Epidermal melanocyte (primary cell): ENCODE data around the gene CEND1.

Experiments used
- DNase-seq: peaks from one replicate; pipeline ENCODE4 v3.0.0; 2011; ENCODE audit warnings: low spot score; ENCODE audit not compliant: insufficient read length

CEND1 gene

DNA sequence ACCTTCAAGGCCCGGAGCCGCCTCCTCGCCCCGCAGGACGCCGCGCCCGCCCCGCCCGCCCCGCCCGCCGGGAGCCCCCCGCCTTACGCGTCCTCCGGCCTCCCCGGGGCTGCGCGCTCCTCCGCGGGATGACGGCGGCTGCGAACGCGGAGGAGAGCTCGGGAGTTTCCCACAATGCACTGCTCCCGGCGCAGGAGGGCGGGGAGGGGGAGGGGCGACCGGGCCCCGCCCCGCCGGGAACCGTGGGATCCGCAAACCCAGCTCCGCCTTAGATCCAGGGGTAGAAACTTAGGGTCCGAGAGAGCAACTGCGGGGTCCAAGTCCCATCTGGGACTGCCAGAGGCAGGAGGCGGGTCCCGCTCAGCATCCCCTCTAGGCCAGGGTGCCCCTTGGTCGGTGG, at the start of gene CEND1:
Gene CEND1, minus strand, starts transcription at position 148 of the 400 bp plus-strand sequence. CDS start 1,514 bp downstream, outside the sequence.
- peak; percentile 64 for DNase-seq

DNA sequence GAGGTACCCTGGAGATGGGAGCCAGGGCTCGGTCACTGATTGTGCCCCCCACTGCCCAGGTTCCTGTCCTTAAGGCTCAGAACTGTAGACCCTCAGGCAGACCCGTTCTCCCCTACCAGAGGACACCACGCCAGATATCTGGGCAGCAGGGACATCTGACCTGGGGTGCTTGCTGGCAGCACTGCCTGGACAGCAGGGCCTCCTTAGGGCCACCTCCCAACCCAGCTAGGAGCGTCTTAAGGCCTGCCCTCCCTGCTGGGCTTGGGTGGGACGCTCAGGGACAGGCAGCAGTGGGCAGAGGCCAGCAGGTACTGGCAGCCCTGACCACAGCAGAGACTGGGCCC, 49.4 kb upstream of the CEND1 start:
- no peak for DNase-seq

DNA sequence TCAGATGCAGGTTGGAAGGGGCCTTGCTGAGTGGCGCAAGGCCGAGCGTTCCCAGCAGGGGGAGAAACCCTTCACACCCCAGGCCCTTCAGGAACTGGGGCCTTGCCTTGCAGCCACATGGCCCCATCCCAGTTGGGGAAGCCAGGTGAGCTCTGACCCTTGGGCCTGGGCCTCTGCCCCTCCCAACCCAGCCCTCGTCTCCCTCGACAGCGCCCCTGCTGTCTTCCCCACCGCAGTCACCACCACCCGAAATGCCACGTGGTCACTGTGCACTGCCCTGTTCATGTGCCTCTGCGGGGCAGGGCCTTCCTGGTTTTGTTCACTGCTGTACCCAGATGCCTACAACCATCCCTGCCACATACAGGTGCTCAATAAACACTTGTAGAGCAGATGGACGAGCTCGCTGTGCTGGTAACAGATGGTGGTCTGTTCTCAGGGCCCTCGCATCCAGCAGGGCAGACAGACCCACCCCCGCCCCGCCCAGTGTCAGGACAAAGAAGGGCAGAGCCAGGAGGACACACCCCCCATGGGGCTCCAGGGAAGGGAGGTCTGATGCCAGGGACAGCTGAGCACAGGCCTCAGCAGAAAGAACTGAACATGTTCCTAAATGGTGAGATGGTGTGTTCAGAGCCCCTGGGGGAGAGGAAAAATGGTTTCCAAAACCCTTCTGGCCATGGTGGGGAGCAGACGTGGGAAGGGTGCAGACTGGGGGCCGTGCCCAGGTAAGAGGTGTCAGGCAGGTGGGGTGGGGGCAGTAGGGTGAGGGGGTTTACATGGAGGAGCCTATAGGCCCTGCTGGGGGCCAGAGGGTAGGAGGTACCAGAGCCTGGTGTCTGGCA, 48.8 kb upstream of the CEND1 start:
- DNase-seq = no peak

DNA sequence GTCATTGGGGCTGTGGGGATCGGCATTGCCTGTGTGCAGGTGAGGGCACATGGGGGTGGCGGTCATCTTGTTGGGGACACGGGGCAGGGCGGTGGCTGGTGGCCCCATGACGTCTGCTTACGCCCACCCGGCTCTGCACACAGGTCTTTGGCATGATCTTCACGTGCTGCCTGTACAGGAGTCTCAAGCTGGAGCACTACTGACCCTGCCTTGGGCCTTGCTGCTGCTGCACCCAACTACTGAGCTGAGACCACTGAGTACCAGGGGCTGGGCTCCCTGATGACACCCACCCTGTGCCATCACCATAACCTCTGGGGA, 48.1 kb upstream of the CEND1 start:
- DNase-seq = no peak

DNA sequence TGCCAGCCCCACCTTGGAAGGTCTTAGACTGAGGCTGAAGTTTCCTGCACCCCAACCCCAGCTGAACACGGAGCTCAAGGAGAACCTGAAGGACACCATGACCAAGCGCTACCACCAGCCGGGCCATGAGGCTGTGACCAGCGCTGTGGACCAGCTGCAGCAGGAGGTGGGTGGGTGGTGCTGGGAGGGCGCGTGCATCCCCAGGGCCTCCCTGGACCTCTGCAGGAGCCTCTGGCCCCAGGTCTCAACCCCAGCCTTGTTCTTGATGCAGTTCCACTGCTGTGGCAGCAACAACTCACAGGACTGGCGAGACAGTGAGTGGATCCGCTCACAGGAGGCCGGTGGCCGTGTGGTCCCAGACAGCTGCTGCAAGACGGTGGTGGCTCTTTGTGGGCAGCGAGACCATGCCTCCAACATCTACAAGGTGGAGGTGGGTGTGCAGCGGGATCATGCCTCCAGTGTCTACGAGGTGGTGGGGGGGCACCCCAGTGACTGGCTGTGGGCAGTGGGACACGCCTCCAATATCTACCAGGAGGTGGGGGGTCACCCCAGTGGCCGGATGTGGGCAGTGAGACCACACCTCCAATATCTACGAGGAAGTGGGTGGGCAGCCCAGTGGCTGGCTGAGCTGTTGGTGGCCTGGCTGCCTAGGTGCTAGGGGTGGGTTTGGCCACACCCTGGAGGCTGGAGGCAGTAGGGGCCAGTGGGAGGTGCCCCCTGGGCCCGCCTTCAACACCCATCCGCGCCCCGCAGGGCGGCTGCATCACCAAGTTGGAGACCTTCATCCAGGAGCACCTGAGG, 47.5 kb upstream of the CEND1 start:
- no peak for DNase-seq

DNA sequence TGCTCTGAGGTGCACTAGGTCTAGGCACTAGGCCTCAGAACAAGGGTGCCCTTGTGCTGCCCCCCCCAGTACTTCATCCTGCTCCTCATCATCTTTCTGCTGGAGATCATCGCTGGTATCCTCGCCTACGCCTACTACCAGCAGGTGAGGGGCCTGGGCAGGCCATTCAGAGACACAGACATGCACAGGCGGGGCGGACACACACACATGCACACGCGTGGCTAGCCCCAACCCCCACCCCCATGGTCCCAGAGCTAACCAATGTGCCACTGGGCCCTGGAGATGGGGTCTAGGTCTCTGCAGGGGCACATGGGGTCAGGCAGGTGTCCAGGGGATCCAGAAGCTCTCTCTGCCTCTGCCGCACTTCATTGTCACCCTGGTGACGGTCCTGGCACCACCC, 46.8 kb upstream of the CEND1 start:
- no peak for DNase-seq

DNA sequence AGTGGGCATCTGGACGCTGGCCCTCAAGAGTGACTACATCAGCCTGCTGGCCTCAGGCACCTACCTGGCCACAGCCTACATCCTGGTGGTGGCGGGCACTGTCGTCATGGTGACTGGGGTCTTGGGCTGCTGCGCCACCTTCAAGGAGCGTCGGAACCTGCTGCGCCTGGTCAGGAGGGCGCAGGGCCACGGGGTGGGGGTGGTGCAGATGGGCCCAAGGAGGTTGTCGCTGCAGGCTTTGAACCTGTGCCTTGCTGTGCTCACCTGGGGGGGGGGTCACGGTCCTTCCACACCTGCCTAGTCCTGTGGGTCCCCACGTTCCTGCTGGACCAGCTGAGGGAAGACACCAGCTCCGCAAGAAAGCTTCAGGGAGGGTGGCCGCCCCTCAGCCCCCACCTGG, 46.4 kb upstream of the CEND1 start:
- no peak for DNase-seq

DNA sequence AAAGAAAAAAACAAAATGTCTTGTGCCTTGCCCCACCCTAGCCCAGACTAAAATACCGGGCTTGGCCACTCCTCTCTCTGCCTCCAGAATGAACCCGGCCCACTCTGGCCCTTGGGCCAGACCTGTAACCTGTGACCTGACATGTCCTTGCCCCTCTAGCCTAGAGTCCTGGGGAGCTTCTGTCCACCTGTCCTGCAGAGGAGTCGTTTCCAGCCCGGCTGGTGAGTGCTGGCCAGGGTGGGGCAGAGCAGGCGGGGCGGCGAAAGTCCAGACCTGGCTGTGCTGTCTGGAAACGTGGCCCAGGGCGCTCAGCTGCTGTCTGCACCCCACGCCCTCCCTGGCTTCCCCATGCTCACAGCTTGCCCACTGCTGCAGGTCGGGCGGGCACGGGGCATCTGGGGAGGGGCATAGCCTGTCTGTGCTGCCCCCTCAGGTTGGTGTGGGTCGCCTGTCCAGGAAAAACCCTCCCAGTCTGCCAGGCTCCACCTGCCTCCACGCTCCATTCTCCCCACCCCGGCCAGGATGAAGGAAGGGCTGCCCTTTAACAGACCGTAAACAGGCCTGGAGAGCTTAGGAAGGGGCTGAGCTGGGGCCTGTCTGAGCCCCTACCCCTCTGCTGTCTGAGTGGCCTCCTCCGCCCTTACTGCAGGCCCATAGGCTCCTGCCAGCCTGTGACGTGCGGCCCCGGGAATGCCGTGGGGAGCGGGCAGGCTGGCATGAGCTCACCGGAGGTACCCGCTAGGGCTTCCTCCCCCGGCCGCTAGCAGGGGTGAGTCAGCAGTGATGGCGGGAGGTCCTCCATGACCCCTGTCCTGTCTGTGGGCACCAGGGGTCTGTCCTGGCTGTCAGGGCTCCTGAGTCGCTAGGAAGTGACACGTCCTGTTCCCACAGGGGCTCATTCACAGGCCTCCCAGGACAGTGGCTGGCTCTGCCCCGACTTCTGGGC, 44.8 kb upstream of the CEND1 start:
- DNase-seq = peak; percentile 57

DNA sequence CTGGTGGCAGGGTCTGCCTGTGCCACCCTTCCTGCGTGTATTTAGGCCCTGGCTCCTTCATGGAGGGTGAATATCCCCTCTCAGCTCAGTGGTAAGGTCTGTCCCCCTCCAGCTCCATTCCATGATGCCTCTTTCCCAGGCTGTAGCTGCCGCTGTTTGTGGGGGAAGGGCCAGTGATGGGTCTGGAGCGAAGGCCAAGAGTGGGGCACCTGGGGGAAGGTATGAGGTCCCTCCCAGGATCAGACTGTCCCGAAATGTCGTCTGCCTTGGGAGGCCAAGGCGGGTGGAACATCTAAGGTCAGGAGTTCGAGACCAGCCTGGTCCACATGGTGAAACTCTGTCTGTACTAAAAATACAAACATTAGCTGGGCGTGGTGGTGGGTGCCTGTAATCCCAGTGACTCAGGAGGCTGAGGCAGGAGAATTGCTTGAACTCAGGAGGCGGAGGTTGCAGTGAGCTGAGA, 44.0 kb upstream of the CEND1 start:
- no peak for DNase-seq

DNA sequence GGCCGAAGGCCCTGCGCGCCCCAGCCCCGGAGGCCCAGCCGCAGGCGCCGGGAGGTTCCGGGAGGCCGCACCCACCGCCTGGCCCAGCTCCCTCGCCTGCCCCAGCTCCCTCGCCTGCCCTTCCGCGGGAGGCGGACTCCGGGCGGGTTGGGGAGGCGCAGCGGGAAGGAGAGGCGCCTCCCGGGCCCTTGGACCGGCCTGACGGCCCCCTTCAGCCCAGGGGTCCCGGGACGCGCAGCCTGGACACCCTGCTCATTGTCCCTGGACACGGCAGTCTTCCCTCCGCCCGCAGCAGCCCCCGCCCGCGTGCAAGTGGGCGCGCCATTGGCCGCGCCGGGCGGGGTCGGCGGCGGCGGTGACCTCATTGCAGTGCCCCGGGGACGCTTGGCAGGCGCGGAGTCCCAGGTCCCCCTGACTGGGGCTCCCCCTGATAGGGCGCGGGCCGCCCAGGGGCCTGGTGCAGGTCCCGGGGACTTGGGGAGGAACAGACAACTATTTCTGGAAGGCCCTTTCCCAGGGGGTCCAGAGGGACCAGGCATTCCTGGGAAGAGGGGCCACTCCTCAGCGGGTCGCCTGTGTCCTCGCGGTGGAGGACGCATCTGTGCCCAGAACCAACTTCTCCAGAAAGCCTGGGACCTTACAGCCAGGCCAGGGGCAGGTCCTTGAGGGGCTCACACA, 43.4 kb upstream of the CEND1 start:
- no peak for DNase-seq

DNA sequence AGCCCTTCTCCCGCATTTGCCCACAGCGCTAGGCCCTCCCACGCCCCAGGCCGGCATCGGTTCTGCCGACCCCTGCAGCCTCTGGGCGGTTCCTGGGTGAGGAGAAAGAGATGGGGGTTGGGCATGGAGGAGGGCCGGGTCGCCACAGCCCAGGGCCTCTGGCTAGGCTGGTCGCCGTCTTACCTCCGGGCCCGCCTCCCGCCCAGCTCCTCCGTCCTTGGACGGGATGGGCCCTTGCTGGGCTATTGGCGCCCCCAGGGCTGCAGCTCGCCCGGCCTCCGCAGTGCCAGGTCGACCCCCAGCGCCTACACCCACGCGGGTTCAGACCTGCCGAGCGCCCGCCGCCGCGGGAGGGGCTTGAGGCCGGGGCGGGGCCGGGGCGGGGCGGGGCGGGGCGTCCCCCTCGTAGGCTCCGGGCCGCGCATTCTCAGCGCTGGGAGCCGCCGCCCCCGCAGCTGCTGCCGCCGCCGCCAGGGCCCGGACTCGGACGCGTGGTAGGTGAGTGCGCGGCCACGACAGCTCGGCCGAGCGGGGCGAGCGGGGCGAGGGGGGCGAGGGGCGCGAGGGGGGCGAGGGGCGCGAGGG, 42.7 kb upstream of the CEND1 start, which contains the start of gene CD151:
Gene CD151, plus strand, starts transcription at position 424 of the 585 bp plus-strand sequence. CDS start 3,118 bp downstream, outside the sequence.
- DNase-seq = peak; percentile 65

DNA sequence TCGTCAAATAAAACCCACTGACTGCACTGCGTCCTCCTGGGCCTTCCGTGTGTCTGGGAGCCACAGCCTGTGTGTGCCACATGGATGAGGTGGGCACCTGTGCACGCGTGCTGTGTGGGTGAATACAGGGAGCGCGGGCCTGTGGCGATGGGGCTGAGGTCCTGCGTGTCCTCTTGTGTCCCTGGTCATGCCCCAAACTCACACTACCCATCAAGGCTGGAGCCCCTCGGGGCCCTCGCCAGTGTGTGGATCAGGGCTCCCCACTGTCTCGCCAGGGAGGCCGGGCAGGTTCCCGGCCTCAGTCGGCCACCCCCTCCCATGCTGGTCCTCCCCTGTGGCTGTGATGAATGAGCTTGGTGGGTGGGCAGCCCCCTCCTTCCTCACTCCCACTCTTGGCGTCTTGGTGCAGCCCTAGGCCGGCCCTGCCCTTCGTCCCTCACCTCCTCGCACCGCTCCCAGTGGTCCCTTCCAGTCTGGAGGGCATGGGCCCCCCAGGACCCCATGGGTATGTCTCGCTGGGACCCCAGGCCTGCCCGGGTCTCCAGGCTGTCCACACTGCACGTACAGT, 42.2 kb upstream of the CEND1 start:
- no peak for DNase-seq

DNA sequence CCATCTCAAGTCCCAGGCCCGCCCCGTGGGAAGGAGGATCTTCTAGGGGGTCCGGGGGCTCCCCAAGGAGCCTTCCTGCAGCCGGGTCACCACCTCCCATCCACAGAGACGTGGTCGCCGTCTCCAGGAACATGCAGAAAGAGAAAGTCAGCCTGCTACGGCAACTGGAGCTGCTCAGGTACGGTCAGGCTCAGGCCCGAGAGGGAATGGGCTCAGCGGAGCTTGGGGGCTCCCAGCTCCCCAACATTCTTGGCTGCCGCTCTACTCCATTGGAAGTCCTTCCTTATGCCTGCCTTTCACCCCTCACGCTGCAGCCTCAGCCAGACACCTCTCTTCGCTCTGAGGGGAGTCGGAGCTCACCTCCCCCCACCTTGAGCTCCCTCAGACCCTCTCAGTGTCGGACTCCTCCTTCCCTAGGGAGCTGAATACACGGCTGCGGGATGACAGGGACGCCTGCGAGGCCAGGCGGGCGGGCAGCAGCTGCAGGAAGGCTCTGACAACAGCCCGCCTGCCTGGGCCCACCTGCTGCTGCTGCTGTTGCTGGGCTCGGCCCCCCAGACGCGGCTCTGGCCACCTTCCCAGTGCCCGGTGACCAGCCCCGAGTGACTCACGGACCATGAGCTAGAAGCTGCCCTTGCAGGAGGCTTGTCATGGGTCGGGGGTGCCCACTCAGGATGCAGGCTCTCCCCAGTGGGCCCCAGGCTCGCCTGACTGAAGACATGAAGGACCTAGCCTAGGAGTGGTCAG, 41.4 kb upstream of the CEND1 start:
- no peak for DNase-seq

DNA sequence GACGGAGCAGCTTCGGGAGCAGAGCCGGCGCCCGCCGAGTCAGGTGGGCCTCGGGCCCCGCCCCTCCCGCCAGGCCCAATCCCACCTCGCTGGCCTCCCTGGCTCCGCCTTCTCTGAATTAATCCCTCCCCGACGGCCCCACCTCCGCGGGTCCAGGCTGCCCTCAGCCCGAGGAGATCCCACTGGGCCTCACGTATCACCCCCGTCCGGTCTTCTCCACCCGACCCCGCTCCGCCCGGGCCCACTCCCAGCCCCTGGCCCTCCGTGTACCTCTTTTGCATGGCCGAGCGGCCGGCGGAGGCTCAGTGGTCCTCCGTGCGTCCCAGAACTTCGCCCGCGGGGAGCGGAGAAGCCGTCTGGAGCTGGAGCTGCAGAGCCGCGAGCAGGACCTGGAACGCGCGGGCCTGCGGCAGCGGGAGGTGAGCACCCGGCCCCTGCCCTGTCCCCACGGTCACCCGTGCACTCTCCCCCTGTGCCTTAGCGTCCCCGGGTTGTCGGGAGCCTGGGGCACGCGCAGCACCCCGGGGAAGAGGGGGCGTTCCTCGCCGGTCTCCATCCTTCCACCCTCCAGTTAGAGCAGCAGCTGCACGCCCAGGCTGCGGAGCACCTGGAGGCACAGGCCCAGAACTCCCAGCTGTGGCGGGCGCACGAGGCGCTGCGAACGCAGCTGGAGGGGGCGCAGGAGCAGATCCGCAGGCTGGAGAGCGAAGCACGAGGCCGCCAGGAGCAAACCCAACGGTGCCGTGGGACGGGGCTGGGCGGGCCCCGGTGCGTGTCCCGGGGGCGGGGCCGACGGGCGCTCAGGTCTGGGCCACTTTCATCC, 40.6 kb upstream of the CEND1 start:
- peak; percentile 78 for DNase-seq

DNA sequence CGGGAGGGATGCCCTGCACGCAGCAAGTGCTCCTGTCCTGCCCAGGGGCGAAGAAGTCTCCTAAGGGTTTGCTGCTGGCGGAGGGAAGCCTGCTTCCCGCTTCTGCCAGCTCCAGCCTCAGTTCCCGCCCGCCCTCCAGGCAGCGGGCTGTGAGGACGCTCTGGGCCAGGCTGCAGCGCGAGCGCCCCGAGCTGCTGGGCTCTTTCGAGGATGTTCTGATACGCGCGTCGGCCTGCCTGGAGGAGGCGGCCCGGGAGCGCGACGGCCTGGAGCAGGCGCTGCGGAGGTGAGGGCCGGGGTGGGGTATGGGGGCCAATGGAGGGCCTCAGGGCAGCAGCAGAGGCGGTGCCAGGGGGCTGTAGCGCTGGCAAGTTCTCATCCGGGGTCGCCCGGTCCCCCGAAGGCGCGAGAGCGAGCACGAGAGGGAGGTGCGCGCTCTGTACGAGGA, 40.0 kb upstream of the CEND1 start:
- DNase-seq = no peak

DNA sequence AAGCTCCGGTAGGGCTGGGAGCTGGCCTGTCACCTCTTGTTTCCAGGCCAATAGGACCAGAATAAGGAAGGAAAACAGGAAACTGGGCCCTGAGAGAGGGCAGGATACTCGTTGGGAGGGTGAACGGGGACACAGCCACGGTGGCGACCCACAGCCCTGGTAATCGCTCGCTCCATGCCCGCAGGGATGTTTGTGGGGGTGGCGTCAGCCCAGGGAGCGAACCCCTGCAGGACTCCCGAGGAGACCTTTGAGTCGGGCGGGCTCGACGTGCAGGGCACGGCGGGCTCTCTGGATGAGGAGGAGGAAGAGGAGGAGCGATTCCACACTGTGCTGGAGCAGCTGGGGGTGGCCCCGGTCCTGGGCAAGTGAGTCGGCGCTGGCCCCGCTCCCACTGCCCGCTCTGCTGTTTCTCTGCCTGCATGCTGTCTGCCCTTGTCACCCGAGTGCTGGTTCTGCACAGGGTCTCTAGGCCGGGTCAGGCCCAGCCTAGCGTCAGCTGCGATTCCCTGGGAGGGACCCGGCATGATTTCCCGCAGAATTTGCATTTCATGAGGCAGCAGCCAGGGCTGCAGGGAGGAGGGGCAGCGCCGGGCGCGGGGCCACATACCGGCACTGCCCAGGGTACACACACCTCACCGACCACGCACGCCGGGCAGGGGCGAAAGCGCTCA, 39.4 kb upstream of the CEND1 start:
- no peak for DNase-seq

DNA sequence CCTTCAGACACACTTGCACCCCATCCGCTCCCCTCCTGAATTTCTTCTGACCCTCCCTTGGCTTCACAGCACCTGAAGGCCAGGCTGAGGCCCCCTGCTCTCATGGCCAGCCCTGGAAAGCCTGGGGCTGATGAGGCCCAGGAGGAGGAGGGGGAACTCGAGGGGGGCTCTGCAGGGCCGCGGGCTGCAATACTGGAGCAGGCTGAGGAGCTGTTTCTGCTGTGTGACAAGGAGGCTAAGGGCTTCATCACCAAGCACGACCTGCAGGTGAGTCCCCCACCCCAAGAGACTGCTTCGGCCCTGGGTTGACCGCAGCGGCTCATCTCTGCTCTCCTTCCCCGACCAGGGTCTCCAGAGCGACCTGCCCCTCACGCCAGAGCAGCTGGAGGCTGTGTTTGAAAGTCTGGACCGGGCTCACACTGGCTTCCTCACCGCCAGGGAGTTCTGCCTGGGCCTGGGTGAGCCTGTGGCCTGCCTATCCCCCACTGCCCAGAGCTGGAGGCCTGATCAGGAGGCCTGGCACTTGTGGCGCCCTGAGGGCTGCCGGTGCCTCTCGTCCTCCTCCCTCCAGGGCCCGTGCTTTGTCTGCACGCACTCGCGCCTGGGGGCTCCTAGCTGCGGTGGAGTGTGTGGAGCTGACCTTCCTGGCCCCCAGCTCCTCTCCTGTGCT, 38.8 kb upstream of the CEND1 start:
- DNase-seq = no peak

DNA sequence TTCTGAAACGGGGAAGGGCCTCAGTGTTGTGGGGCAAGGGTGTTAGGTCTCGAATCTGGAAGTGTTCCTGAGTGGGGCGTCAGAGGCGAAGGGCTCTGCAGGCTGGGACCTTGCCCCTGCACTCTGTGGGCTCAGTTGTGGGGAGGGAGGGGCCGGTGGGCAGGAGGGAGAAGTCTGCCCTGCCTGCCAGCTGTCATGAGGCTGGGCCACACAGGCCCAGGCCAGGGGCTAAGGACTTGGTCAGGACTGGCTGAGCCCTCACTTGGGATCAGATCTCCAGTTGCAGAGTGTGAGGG, 38.0 kb upstream of the CEND1 start, which contains the start of gene CRACR2B:
Gene CRACR2B, plus strand, starts transcription at position 23 of the 296 bp plus-strand sequence. CDS start 689 bp downstream, outside the sequence.
- DNase-seq = no peak
